HepG2 (cell line): ENCODE data around the gene ASAP2. TPM values are rescaled to one million over a fixed set of nuclear protein-coding genes. Genes with fewer than 3 reads are reported as not detected.
A peak's percentile ranks its signal among the peaks of the same experiment; 100 is the strongest.

Experiments used
- BCL6 ChIP-seq: IDR thresholded peaks from 2 replicates; pipeline ENCODE4 v1.6.1; 2016; ENCODE audit warnings: missing genetic modification reagents, missing compliant biosample characterization
- ETV5 ChIP-seq: IDR thresholded peaks from 2 replicates; pipeline ENCODE4 v1.6.1; 2018; ENCODE audit warnings: missing biosample characterization, missing genetic modification reagents, inconsistent platforms, borderline replicate concordance
- FLYWCH1 ChIP-seq: sonication (generic); formaldehyde crosslinking; IDR thresholded peaks from 2 replicates; pipeline ENCODE4 v1.8.1; 2023; ENCODE audit warnings: mild to moderate bottlenecking, missing genetic modification reagents
- GPN1 ChIP-seq: sonication (generic); formaldehyde crosslinking; IDR thresholded peaks from 2 replicates; pipeline ENCODE4 v1.5.1; 2020; ENCODE audit warnings: missing genetic modification reagents, borderline replicate concordance
- SMARCE1 ChIP-seq: fragments of 450-650 bp; IDR thresholded peaks from 2 replicates; pipeline ENCODE4 v1.6.1; 2017; ENCODE audit warnings: borderline replicate concordance
- ZMYM4 ChIP-seq: sonication (generic); formaldehyde crosslinking; IDR thresholded peaks from 2 replicates; pipeline ENCODE4 v1.8.1; 2023; ENCODE audit warnings: mild to moderate bottlenecking, missing genetic modification reagents
- ZNF333 ChIP-seq: sonication (generic); formaldehyde crosslinking; IDR thresholded peaks from 2 replicates; pipeline ENCODE4 v1.4.0; 2020; ENCODE audit warnings: mild to moderate bottlenecking, missing genetic modification reagents, borderline replicate concordance
- ZNF569 ChIP-seq: sonication (generic); formaldehyde crosslinking; IDR thresholded peaks from 2 replicates; pipeline ENCODE4 v1.5.0; 2020; ENCODE audit warnings: mild to moderate bottlenecking, missing genetic modification reagents, moderate library complexity, borderline replicate concordance
- ZNF605 ChIP-seq: sonication (generic); formaldehyde crosslinking; IDR thresholded peaks from 2 replicates; pipeline ENCODE4 v1.8.0; 2022; ENCODE audit warnings: mild to moderate bottlenecking, missing genetic modification reagents
- ZNF749 ChIP-seq: sonication (generic); formaldehyde crosslinking; IDR thresholded peaks from 2 replicates; pipeline ENCODE4 v1.8.0; 2022; ENCODE audit warnings: mild to moderate bottlenecking, missing genetic modification reagents, moderate library complexity, borderline replicate concordance
- ZSCAN22 ChIP-seq: sonication (generic); formaldehyde crosslinking; IDR thresholded peaks from 2 replicates; pipeline ENCODE4 v1.4.0; 2020; ENCODE audit warnings: mild to moderate bottlenecking, missing genetic modification reagents
- polyA plus RNA-seq, 8 experiments: library from polyadenylated mRNA; depleted of rRNA in 3 of 8; stranded (reverse) in 7 of 8; unstranded in 1 of 8; fragments of >200 nt; fragmentation: Illumina TruSeq in 4 of 8; extraction: Trizol in 4 of 8; gene quantifications; 2 replicates each; pipeline versions ENCODE4 v1.2.1 to v1.2.3, GENCODE V29; 2011 to 2016; ENCODE audit warnings: low read depth in 4 of 8, missing spikeins in 1 of 8, mixed read lengths in 1 of 8; ENCODE audit not compliant: insufficient read depth in 1 of 8
- total RNA-seq, 5 experiments: library from RNA; depleted of rRNA; stranded (reverse); fragments of >200 nt; fragmentation: Illumina TruSeq; extraction: Trizol; gene quantifications; 2 replicates each; pipeline ENCODE4 v1.2.3, GENCODE V29; 2016; ENCODE audit warnings: low read depth in 1 of 5
- TF ChIP-seq, protein P1 (sequence below): sonication (generic); formaldehyde crosslinking; IDR thresholded peaks from 2 replicates; pipeline ENCODE4 v1.4.0; 2020; ENCODE audit warnings: missing genetic modification reagents
- TF ChIP-seq, protein P2 (sequence below): sonication (generic); formaldehyde crosslinking; IDR thresholded peaks from 2 replicates; pipeline ENCODE4 v1.4.0; 2020; ENCODE audit warnings: missing genetic modification reagents, borderline replicate concordance
- TF ChIP-seq, protein P3 (sequence below): sonication (generic); formaldehyde crosslinking; conservative IDR thresholded peaks from 2 replicates; pipeline ENCODE4 v1.8.1; 2023; ENCODE audit warnings: missing genetic modification reagents
- TF ChIP-seq, protein P4 (sequence below): sonication (generic); formaldehyde crosslinking; IDR thresholded peaks from 2 replicates; pipeline ENCODE4 v1.4.0; 2020; ENCODE audit warnings: missing genetic modification reagents
- TF ChIP-seq, protein P5 (sequence below): sonication (generic); formaldehyde crosslinking; IDR thresholded peaks from 2 replicates; pipeline ENCODE4 v1.8.0; 2023; ENCODE audit warnings: mild to moderate bottlenecking, missing genetic modification reagents

The ASAP2 gene
- total and polyA plus RNA-seq, 2 of the 13 experiments (the other 11 are each of a cell fraction or from before 2014, with no cell fraction given): 7.3 to 22.3 TPM

DNA sequence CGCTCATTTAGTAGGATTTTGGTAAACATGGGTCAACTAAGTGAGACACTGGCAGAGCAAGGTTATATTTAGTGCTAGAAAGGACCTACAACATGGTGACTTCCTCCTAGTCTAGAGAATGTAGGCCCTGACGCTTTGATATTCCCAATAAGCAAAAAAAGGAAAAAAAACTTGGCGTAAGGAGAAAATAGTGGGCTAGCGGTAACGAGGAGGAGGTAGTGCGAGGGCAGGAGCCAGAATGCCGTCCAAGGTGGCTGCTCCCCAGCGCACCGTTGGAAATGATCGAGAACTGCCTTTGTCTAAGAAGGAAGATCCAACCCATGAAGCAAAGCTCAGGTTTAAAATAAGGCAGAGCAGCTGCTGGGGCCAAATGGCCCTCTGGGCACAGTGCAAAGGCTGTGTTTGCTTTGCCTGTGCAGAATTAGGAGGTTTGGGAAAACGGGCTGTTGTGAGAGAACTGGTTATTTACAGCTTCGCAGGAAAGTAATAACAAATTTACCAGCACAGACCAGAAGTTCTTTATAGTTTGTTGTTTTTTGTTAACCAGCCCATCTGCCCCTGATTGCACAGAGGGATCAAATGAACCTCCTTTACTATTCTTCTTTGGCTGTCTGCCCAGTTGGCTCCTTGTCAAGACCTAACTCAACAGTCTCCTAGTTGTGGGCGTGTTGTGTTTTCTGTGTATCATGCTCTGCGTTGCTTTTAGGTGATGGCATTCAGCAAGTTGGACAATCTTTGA is 130.1 kb downstream of the ASAP2 start (continued):
- TF ChIP-seq, protein P1, sequence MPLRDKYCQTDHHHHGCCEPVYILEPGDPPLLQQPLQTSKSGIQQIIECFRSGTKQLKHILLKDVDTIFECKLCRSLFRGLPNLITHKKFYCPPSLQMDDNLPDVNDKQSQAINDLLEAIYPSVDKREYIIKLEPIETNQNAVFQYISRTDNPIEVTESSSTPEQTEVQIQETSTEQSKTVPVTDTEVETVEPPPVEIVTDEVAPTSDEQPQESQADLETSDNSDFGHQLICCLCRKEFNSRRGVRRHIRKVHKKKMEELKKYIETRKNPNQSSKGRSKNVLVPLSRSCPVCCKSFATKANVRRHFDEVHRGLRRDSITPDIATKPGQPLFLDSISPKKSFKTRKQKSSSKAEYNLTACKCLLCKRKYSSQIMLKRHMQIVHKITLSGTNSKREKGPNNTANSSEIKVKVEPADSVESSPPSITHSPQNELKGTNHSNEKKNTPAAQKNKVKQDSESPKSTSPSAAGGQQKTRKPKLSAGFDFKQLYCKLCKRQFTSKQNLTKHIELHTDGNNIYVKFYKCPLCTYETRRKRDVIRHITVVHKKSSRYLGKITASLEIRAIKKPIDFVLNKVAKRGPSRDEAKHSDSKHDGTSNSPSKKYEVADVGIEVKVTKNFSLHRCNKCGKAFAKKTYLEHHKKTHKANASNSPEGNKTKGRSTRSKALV: peak; percentile 74; the same call in 1 of the 2 replicates
- TF ChIP-seq ZNF569 (CRISPR knock-in tag): 0 out of 2 replicates have a peak, but pooled peaks have one; percentile 32
- TF ChIP-seq ZNF749 (CRISPR knock-in tag): peak; percentile 69; the same call in 1 of the 2 replicates
- TF ChIP-seq ZSCAN22 (CRISPR knock-in tag): 0 out of 2 replicates have a peak, but pooled peaks have one; percentile 66
- TF ChIP-seq GPN1: no peak
- no peak for TF ChIP-seq FLYWCH1
- TF ChIP-seq ZNF605: peak; percentile 79; the same call in 1 of the 2 replicates
- TF ChIP-seq, protein P2, sequence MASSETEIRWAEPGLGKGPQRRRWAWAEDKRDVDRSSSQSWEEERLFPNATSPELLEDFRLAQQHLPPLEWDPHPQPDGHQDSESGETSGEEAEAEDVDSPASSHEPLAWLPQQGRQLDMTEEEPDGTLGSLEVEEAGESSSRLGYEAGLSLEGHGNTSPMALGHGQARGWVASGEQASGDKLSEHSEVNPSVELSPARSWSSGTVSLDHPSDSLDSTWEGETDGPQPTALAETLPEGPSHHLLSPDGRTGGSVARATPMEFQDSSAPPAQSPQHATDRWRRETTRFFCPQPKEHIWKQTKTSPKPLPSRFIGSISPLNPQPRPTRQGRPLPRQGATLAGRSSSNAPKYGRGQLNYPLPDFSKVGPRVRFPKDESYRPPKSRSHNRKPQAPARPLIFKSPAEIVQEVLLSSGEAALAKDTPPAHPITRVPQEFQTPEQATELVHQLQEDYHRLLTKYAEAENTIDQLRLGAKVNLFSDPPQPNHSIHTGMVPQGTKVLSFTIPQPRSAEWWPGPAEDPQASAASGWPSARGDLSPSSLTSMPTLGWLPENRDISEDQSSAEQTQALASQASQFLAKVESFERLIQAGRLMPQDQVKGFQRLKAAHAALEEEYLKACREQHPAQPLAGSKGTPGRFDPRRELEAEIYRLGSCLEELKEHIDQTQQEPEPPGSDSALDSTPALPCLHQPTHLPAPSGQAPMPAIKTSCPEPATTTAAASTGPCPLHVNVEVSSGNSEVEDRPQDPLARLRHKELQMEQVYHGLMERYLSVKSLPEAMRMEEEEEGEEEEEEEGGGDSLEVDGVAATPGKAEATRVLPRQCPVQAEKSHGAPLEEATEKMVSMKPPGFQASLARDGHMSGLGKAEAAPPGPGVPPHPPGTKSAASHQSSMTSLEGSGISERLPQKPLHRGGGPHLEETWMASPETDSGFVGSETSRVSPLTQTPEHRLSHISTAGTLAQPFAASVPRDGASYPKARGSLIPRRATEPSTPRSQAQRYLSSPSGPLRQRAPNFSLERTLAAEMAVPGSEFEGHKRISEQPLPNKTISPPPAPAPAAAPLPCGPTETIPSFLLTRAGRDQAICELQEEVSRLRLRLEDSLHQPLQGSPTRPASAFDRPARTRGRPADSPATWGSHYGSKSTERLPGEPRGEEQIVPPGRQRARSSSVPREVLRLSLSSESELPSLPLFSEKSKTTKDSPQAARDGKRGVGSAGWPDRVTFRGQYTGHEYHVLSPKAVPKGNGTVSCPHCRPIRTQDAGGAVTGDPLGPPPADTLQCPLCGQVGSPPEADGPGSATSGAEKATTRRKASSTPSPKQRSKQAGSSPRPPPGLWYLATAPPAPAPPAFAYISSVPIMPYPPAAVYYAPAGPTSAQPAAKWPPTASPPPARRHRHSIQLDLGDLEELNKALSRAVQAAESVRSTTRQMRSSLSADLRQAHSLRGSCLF (CRISPR knock-in tag): no peak
- TF ChIP-seq, protein P3, sequence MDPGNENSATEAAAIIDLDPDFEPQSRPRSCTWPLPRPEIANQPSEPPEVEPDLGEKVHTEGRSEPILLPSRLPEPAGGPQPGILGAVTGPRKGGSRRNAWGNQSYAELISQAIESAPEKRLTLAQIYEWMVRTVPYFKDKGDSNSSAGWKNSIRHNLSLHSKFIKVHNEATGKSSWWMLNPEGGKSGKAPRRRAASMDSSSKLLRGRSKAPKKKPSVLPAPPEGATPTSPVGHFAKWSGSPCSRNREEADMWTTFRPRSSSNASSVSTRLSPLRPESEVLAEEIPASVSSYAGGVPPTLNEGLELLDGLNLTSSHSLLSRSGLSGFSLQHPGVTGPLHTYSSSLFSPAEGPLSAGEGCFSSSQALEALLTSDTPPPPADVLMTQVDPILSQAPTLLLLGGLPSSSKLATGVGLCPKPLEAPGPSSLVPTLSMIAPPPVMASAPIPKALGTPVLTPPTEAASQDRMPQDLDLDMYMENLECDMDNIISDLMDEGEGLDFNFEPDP (CRISPR knock-in tag): 0 out of 2 replicates have a peak, but pooled peaks have one; percentile 31
- TF ChIP-seq ETV5 (CRISPR knock-in tag): peak; percentile 27; the same call in 1 of the 2 replicates
- TF ChIP-seq, protein P4, sequence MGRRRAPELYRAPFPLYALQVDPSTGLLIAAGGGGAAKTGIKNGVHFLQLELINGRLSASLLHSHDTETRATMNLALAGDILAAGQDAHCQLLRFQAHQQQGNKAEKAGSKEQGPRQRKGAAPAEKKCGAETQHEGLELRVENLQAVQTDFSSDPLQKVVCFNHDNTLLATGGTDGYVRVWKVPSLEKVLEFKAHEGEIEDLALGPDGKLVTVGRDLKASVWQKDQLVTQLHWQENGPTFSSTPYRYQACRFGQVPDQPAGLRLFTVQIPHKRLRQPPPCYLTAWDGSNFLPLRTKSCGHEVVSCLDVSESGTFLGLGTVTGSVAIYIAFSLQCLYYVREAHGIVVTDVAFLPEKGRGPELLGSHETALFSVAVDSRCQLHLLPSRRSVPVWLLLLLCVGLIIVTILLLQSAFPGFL (CRISPR knock-in tag): no peak
- TF ChIP-seq SMARCE1: no peak
- TF ChIP-seq ZMYM4 (CRISPR knock-in tag): peak; percentile 67
- TF ChIP-seq, protein P5, sequence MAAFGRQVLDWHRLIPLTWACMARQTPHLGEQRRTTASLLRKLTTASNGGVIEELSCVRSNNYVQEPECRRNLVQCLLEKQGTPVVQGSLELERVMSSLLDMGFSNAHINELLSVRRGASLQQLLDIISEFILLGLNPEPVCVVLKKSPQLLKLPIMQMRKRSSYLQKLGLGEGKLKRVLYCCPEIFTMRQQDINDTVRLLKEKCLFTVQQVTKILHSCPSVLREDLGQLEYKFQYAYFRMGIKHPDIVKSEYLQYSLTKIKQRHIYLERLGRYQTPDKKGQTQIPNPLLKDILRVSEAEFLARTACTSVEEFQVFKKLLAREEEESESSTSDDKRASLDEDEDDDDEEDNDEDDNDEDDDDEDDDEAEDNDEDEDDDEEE (CRISPR knock-in tag): peak; percentile 43; the same call in 1 of the 2 replicates
- 0 out of 2 replicates have a peak, but pooled peaks have one; percentile 65 for TF ChIP-seq ZNF333
- TF ChIP-seq BCL6 (CRISPR knock-in tag): peak; percentile 68
